H1 (cell line): Measurements from ENCODE around the gene GIMAP5. TPM values are rescaled to one million over a fixed set of nuclear protein-coding genes. Genes with fewer than 3 reads are reported as not detected.
A peak's percentile ranks its signal among the peaks of the same experiment; 100 is the strongest.

ENCODE experiments used
- ATF2 ChIP-seq: IDR thresholded peaks from 2 replicates; pipeline ENCODE4 v1.6.1; 2012; ENCODE audit warnings: low read length, inconsistent platforms
- ATF3 ChIP-seq: IDR thresholded peaks from 2 replicates; pipeline ENCODE4 v1.6.1; 2011; ENCODE audit warnings: low read depth, mild to moderate bottlenecking, low read length; ENCODE audit not compliant: insufficient read depth
- CEBPB ChIP-seq: IDR thresholded peaks from 2 replicates; pipeline ENCODE4 v1.6.1; 2012; ENCODE audit warnings: low read depth, low read length
- CREB1 ChIP-seq: IDR thresholded peaks from 2 replicates; pipeline ENCODE4 v1.6.1; 2012; ENCODE audit warnings: inconsistent platforms
- CTBP2 ChIP-seq: IDR thresholded peaks from 2 replicates; pipeline ENCODE4 v1.7.0; 2011; ENCODE audit warnings: borderline replicate concordance, mild to moderate bottlenecking, moderate library complexity, mixed read lengths, low read length; ENCODE audit not compliant: insufficient read depth, insufficient read length
- E2F6 ChIP-seq: IDR thresholded peaks from 2 replicates; pipeline ENCODE4 v1.6.1; 2012; ENCODE audit warnings: inconsistent platforms
- FOSL1 ChIP-seq: IDR thresholded peaks from 2 replicates; pipeline ENCODE4 v1.6.1; 2011; ENCODE audit warnings: mild to moderate bottlenecking, low read depth, low read length, moderate library complexity; ENCODE audit not compliant: insufficient read depth
- GABPA ChIP-seq: IDR thresholded peaks from 2 replicates; pipeline ENCODE4 v1.6.1; 2011; ENCODE audit warnings: mild to moderate bottlenecking, low read length, moderate library complexity, borderline replicate concordance; ENCODE audit not compliant: insufficient read depth
- HDAC2 ChIP-seq, 2 experiments: fragments of 300-600 bp in 1 of 2; sonication (generic) in 1 of 2; IDR thresholded peaks; 2 replicates each; pipeline ENCODE4 v1.6.1; 2011 to 2012; ENCODE audit warnings: low read depth in 2 of 2, low read length in 2 of 2, mild to moderate bottlenecking in 2 of 2, moderate library complexity in 2 of 2, borderline replicate concordance in 1 of 2, inconsistent platforms in 1 of 2
- JUN ChIP-seq: IDR thresholded peaks from 2 replicates; pipeline ENCODE4 v1.6.1; 2011; ENCODE audit warnings: low read depth, mild to moderate bottlenecking, improper control_type of control experiment, low read length
- KDM4A ChIP-seq: IDR thresholded peaks from one replicate; pipeline ENCODE4 v1.7.1; 2012; ENCODE audit warnings: low read depth, mild to moderate bottlenecking, moderate library complexity, low read length, inconsistent platforms; ENCODE audit not compliant: severe bottlenecking
- POLR2A ChIP-seq, 2 experiments: IDR thresholded peaks; 1 replicate in 1 of 2; 2 replicates in 1 of 2; pipeline ENCODE4 v1.6.1; 2011; ENCODE audit warnings: low read depth in 2 of 2, low read length in 2 of 2, mild to moderate bottlenecking in 2 of 2; ENCODE audit errors: control extremely low read depth in 1 of 2
- POLR2AphosphoS5 ChIP-seq: IDR thresholded peaks from 2 replicates; pipeline ENCODE4 v1.6.1; 2011; ENCODE audit warnings: low read depth, low read length
- RAD21 ChIP-seq, 2 experiments: IDR thresholded peaks in 1 of 2; conservative IDR thresholded peaks in 1 of 2; 2 replicates each; pipeline ENCODE4 v1.6.1; 2011; ENCODE audit warnings: low read depth in 2 of 2, low read length in 2 of 2, improper control_type of control experiment in 1 of 2, inconsistent platforms in 1 of 2, mild to moderate bottlenecking in 1 of 2, moderate library complexity in 1 of 2
- RFX5 ChIP-seq: IDR thresholded peaks from 2 replicates; pipeline ENCODE4 v1.6.1; 2011; ENCODE audit warnings: low read depth, low read length, improper control_type of control experiment, borderline replicate concordance
- SIRT6 ChIP-seq: IDR thresholded peaks from one replicate; pipeline ENCODE4 v1.7.1; 2012; ENCODE audit warnings: low read length, inconsistent platforms
- SIX5 ChIP-seq: IDR thresholded peaks from 2 replicates; pipeline ENCODE4 v1.6.1; 2011; ENCODE audit warnings: mild to moderate bottlenecking, low read depth, low read length
- SP1 ChIP-seq: IDR thresholded peaks from 2 replicates; pipeline ENCODE4 v1.6.1; 2011; ENCODE audit warnings: low read depth, low read length
- SP4 ChIP-seq: IDR thresholded peaks from 2 replicates; pipeline ENCODE4 v1.6.1; 2012; ENCODE audit warnings: low read length, inconsistent platforms
- TAF1 ChIP-seq: IDR thresholded peaks from 2 replicates; pipeline ENCODE4 v1.6.1; 2011; ENCODE audit warnings: mild to moderate bottlenecking, low read depth, low read length
- TAF7 ChIP-seq: optimal IDR thresholded peaks from 2 replicates; pipeline ENCODE3; 2011; ENCODE audit warnings: low read depth, mild to moderate bottlenecking, inconsistent platforms, low read length, moderate library complexity, borderline replicate concordance
- YY1 ChIP-seq: IDR thresholded peaks from 2 replicates; pipeline ENCODE4 v1.6.1; 2011; ENCODE audit warnings: low read depth, mild to moderate bottlenecking, low read length
- polyA plus RNA-seq, 7 experiments: library from polyadenylated mRNA; depleted of rRNA in 3 of 7; stranded (reverse) in 5 of 7; unstranded in 2 of 7; fragments of >200 nt in 5 of 7; fragments of 200-250 nt in 2 of 7; gene quantifications; 1 replicate in 5 of 7; 2 replicates in 1 of 7; 4 replicates in 1 of 7; pipeline versions ENCODE4 v1.2.1 to v1.2.3, GENCODE V29; 2011 to 2013; ENCODE audit warnings: missing spikeins in 2 of 7, mixed read lengths in 2 of 7
- total RNA-seq: library from RNA; stranded (reverse); fragmentation: NEBNext Ultra II Directional; extraction: Animal tissue kit (Norgen Biotek cat#: 25700); gene quantifications from 2 replicates; pipeline ENCODE4 v1.2.1, GENCODE V29; 2021

The GIMAP5 gene
- total and polyA plus RNA-seq, 2 of the 8 experiments (the other 6 are each of a cell fraction or from before 2014, with no cell fraction given) = not detected

DNA sequence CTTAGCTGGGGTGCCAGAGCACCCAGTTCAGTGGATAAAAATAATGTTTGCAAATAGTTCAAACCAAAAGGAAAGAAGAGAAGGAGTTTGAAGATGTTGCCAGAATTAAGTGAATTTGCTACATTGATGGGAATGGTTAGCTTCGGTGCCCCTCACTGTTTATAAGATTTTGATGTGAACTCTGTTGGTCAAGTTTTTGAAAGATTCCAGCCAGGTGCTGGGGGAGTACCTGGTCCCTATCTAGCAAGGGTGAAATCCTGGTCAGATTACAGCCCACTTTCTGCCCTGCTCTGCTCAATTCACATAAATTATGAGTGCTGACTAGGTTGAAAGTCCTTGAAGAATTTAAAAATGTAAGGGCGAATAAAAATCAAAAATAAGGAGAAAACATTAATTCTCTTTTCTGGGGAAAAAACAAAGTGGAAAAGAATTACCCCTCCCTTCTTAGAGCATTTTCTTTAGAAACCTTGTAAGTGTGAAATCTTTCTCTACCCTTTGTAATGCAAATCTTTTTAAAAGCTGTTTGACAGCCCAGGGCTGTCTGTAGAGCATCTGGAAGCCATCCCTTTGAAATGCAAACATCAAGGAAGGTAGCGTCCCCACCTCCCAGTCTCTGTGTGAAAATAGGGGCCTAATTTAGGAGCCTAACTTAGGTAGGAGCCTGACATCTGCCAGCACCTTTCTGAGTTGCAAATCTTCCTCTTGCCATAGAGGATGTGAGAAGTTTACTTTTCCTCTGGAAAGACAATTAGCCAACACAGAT is 1.4 kb upstream of the GIMAP5 start (continued):
- TF ChIP-seq ATF3 (no peak), CEBPB (0 out of 2 replicates have a peak, but pooled peaks have one; percentile 29), CREB1 (no peak), ATF2 (peak; percentile 74; the same call in 1 of the 2 replicates), POLR2A (IDR thresholded peaks at IDR 0.05; ENCODE audit: control extremely low read depth in 1 of 2, low read depth in 2 of 2, low read length in 2 of 2) (no peak), RFX5 (no peak), GABPA (no peak), HDAC2 (IDR thresholded peaks at IDR 0.05; ENCODE audit: borderline replicate concordance in 1 of 2, low read depth in 2 of 2, low read length in 2 of 2) (peak in 1 of 2 experiments; percentile 74; a peak in 1 of 4 replicates), POLR2AphosphoS5 (peak; percentile 99), SP4 (no peak), SIX5 (no peak), JUN (no peak), SIRT6 (no peak), YY1 (no peak), CTBP2 (no peak), KDM4A (no peak), TAF1 (no peak), E2F6 (no peak), SP1 (peak; percentile 58; the same call in 1 of the 2 replicates), RAD21 (IDR thresholded peaks at IDR 0.05 in 1 of 2, conservative IDR thresholded peaks at IDR 0.05 in 1 of 2; ENCODE audit: low read depth in 2 of 2, low read length in 2 of 2) (peak in 1 of 2 experiments; percentile 18; a peak in 2 of 4 replicates), TAF7 (no peak), FOSL1 (no peak)
